Measurements from ENCODE around the gene MBNL2. TPM values are rescaled to one million over a fixed set of nuclear protein-coding genes. Genes with fewer than 3 reads are reported as not detected.

Gene MBNL2
- total RNA-seq, 4 donors from 2014 or later: 92.8 to 132 (median 101) TPM

GRCh38 chr13:97387890-97388289 is 165.8 kb downstream of the MBNL2 start:
- H3K36me3 ChIP-seq: peaks cover 0 to 28% (median 11%) of the 10 kb centered on the region in 4 donors
- intact Hi-C loops (cut with DNase I): no loop called here

GRCh38 chr13:97388373-97388772 is 166.2 kb downstream of the MBNL2 start:
- WGBS: 65% methylated on average over 3 of the region's 3 CpGs
- H3K4me1 ChIP-seq: peaks cover 3 to 33% (median 16%) of the 10 kb centered on the region in 4 donors
- H3K9me3 ChIP-seq: no peaks in the 10 kb centered on the region

More at GRCh38 chr13:97387890-97388289, 165.8 kb downstream of the MBNL2 start:
- TF ChIP-seq POLR2A (IDR thresholded peaks at IDR 0.05; ENCODE audit: low read depth) (no peak), EP300 (IDR thresholded peaks at IDR 0.05) (no peak), CTCF (IDR thresholded peaks at IDR 0.05) (no peak), POLR2AphosphoS5 (IDR thresholded peaks at IDR 0.05) (no peak)
- 79% methylated on average over 1 of the region's 1 CpG for WGBS
- DNase-seq (ENCODE audit: extremely low spot score): no peak
- Histone ChIP-seq H3K27me3 (no peaks in the 10 kb centered on the region), H3K4me3 (no peak overlapping the region), H3K27ac (replicated peaks in 1 of 4) (peak overlapping the region in 1 of 4 donors; percentile 31), H3K9me3 (no peaks in the 10 kb centered on the region), H3K4me1 (peaks cover 3 to 33% (median 16%) of the 10 kb centered on the region in 4 donors)

GRCh38 chr13:97390941-97391600 is 168.9 kb downstream of the MBNL2 start:
- Histone ChIP-seq H3K27me3 (no peaks in the 10 kb centered on the region), H3K4me1 (peaks cover 0 to 7% (median 3%) of the 10 kb centered on the region in 4 donors), H3K27ac (replicated peaks in 1 of 4) (no peak overlapping the region), H3K36me3 (peaks cover 0 to 34% (median 9%) of the 10 kb centered on the region in 4 donors), H3K4me3 (no peak overlapping the region), H3K9me3 (no peaks in the 10 kb centered on the region)
- DNase-seq (ENCODE audit: extremely low spot score): no peak
- TF ChIP-seq CTCF (IDR thresholded peaks at IDR 0.05) (no peak), POLR2A (IDR thresholded peaks at IDR 0.05; ENCODE audit: low read depth) (no peak), EP300 (IDR thresholded peaks at IDR 0.05) (no peak), POLR2AphosphoS5 (IDR thresholded peaks at IDR 0.05) (no peak)
- 78% methylated on average over 3 of the region's 3 CpGs for WGBS
- intact Hi-C loops (cut with DNase I): no loop called here

More at GRCh38 chr13:97388373-97388772, 166.2 kb downstream of the MBNL2 start:
- Histone ChIP-seq H3K27me3 (no peaks in the 10 kb centered on the region), H3K4me3 (no peak overlapping the region), H3K36me3 (peaks cover 0 to 30% (median 9%) of the 10 kb centered on the region in 4 donors), H3K27ac (replicated peaks in 1 of 4) (no peak overlapping the region)
- intact Hi-C loops (cut with DNase I): no loop called here
- TF ChIP-seq POLR2AphosphoS5 (IDR thresholded peaks at IDR 0.05) (no peak), CTCF (IDR thresholded peaks at IDR 0.05) (no peak), EP300 (IDR thresholded peaks at IDR 0.05) (no peak), POLR2A (IDR thresholded peaks at IDR 0.05; ENCODE audit: low read depth) (no peak)
- DNase-seq (ENCODE audit: extremely low spot score): no peak

GRCh38 chr13:97392020-97392419 is 169.9 kb downstream of the MBNL2 start:
- no peak for TF ChIP-seq POLR2AphosphoS5 (IDR thresholded peaks at IDR 0.05)
- TF ChIP-seq EP300 (IDR thresholded peaks at IDR 0.05): no peak
- TF ChIP-seq CTCF (IDR thresholded peaks at IDR 0.05): no peak
- TF ChIP-seq POLR2A (IDR thresholded peaks at IDR 0.05; ENCODE audit: low read depth): no peak
- WGBS: 100% methylated on average over 1 of the region's 1 CpG
- Histone ChIP-seq H3K27ac (replicated peaks in 1 of 4) (no peak overlapping the region), H3K9me3 (no peaks in the 10 kb centered on the region), H3K4me1 (peaks cover 0 to 12% (median 5%) of the 10 kb centered on the region in 4 donors), H3K27me3 (no peaks in the 10 kb centered on the region), H3K4me3 (no peak overlapping the region), H3K36me3 (peaks cover 0 to 30% (median 9%) of the 10 kb centered on the region in 4 donors)
- intact Hi-C loops (cut with DNase I): no loop called here
- no peak for DNase-seq (ENCODE audit: extremely low spot score)
